ENCODE data around the gene GCLC. TPM values are rescaled to one million over a fixed set of nuclear protein-coding genes. Genes with fewer than 3 reads are reported as not detected.

Gene GCLC
- total RNA-seq, 1 donor, result 36.3 TPM

DNA sequence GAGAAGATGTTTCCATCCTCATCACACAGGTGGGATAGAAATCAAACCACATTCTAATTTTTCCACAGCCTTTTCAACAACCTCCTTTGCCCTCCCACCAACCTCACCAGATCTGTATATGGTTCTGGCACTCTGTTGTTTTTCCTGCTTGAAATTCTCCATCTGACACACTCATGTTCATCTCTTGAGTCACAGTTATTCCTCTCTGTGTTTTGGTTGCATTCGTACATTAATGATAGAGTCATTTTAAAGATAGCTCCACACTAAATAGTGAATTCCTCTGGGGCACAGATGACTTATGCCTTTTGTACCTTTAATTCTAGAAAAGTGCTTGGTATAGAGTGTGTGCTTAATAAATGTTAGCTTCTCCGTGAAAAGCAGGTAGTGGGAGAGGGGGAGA is 1.4 kb upstream of the GCLC start:
- no peak overlapping the region for H3K4me3 ChIP-seq (ENCODE audit: low read depth, low read length)
- no peak for DNase-seq (ENCODE audit: low read depth)
- TF ChIP-seq, protein P1, sequence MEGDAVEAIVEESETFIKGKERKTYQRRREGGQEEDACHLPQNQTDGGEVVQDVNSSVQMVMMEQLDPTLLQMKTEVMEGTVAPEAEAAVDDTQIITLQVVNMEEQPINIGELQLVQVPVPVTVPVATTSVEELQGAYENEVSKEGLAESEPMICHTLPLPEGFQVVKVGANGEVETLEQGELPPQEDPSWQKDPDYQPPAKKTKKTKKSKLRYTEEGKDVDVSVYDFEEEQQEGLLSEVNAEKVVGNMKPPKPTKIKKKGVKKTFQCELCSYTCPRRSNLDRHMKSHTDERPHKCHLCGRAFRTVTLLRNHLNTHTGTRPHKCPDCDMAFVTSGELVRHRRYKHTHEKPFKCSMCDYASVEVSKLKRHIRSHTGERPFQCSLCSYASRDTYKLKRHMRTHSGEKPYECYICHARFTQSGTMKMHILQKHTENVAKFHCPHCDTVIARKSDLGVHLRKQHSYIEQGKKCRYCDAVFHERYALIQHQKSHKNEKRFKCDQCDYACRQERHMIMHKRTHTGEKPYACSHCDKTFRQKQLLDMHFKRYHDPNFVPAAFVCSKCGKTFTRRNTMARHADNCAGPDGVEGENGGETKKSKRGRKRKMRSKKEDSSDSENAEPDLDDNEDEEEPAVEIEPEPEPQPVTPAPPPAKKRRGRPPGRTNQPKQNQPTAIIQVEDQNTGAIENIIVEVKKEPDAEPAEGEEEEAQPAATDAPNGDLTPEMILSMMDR (IDR thresholded peaks at IDR 0.05; ENCODE audit: insufficient read depth, low read depth, low read length), result no peak

DNA sequence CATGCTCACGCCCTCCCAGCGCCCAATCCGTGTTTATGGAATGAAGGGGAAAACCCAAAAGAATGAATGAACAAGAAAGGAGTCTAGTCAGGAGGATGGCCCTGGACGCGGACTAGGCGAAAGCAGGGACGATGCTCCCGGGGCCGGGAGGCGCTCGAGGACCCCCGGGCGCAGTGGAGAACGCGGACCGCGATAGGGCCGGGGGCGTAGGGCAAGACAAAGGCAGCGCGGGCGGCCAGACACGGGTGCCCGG is 758 bp downstream of the GCLC start:
- H3K4me3 ChIP-seq (ENCODE audit: low read depth, low read length), result peak overlapping the region; percentile 92
- TF ChIP-seq, protein P1 (IDR thresholded peaks at IDR 0.05; ENCODE audit: insufficient read depth, low read depth, low read length), result no peak
- DNase-seq (ENCODE audit: low read depth), result no peak

DNA sequence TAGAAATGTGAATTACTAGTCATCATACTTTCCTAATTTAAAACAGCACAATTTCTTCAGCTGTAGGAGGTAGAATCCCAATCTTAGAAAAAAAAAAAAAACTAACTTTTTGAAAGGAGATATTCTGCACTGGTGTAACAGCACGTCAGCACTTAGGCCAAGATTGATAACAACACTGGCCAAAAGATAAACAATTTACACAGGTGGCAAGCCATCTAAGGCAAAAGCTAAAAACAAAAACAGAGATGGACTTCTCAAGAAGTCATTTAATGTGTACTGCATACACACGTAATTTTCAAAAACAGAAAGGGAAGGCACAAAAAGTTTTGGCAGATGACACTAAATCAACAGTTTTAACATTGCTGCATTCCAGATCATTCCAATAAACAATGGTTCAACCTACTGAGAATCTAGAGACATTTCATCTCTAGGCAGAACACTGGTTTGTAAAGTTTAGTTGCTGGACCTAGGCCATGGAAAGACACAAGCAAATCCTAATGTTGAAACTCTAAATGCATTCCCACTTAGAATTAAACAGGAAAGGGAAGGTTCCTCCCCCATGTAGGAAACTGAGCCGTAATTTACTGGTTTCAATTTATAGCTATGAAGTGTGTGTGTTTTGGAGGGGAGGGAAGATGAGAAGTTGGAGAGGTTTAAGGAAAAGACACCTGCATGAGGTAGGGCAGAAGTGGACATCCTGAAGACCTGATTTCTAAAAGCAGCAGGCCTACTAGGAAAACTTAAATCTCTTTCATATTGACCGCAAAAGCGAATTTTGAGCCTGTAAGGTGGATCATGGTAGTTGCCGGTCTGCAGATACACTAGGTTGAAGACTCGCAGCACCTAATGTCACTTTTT is 1.3 kb downstream of the GCLC start:
- peak; percentile 78 for DNase-seq (ENCODE audit: low read depth)
- TF ChIP-seq, protein P1 (IDR thresholded peaks at IDR 0.05; ENCODE audit: insufficient read depth, low read depth, low read length), result no peak
- peak overlapping the region; percentile 92 for H3K4me3 ChIP-seq (ENCODE audit: low read depth, low read length)

DNA sequence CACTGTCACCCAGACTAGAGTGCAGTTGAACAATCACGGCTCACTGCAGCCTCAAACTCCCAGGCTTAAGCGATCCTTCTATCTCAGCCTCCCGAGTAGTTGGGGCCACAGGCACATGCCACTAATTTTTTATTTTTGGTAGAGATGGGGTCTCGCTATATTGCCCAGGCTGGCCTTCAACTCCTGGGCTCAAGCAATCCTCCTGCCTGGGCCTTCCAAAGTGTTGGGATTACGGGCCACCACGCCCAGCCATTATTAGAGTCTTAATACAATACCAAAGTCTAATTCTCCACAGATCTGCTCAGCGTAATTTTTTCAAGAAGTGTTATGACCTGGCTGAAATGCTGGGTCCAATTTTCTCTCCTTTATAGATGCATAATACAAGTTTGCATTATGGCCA is 3.0 kb downstream of the GCLC start:
- DNase-seq (ENCODE audit: low read depth), result no peak
- no peak overlapping the region for H3K4me3 ChIP-seq (ENCODE audit: low read depth, low read length)
- TF ChIP-seq, protein P1 (IDR thresholded peaks at IDR 0.05; ENCODE audit: insufficient read depth, low read depth, low read length), result no peak

DNA sequence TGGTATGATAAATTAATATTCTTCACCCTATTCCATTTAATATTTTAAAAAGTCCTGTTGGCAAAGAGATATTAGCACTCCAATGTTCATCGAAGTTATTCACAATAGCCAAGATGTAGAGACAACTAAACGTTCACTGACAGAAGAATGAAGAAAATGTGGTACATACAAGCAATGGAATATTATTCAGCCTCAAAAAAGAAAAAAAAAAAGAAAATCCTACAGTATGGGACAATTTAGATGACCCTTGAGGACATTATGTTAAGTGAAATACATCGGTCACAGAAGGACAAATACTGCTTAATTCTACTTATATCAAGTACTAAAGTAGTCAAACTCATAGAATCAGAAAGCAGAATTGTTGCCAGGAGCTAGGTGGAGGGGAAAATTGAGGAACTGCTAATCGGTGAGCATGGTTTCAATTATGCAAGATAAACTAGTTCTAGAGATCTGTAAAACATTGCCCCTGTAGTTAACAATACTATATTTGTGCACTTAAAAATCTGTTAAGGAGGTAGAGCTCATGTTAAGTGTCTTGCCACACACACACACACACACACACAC is 4.7 kb downstream of the GCLC start:
- H3K4me3 ChIP-seq (ENCODE audit: low read depth, low read length), result no peak overlapping the region
- DNase-seq (ENCODE audit: low read depth), result no peak
- TF ChIP-seq, protein P1 (IDR thresholded peaks at IDR 0.05; ENCODE audit: insufficient read depth, low read depth, low read length), result no peak

DNA sequence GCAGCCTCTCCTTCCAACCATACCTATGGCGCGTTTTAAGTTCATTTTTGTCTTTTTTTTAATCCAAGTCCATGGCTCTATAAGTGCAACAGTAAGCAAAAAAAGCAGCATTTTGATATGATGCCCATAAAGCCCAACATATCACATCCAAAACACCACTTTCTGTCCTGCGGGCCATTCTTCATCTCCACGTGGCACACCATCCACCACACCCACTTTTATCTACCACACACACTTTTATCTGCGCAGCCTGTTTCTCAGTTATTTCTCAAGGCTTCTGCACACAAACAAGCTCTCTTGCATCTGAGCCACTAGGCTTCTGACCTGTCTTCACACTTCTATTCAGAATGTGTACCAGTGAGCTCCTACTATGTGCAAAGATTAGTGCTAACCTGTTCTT is 5.3 kb downstream of the GCLC start:
- H3K4me3 ChIP-seq (ENCODE audit: low read depth, low read length), result no peak overlapping the region
- TF ChIP-seq, protein P1 (IDR thresholded peaks at IDR 0.05; ENCODE audit: insufficient read depth, low read depth, low read length), result no peak
- no peak for DNase-seq (ENCODE audit: low read depth)

All from fibroblast of villous mesenchyme (primary cell).